ENCODE data around the gene FLII. TPM values are rescaled to one million over a fixed set of nuclear protein-coding genes. Genes with fewer than 3 reads are reported as not detected.

FLII gene
- total RNA-seq, 1 experiment from 2014 or later, result 169 TPM

- H3K9me3 ChIP-seq (ENCODE audit: low read depth, low read length, poor library complexity, severe bottlenecking), result no peaks in the 10 kb centered on the region
- ChIA-PET POLR2A (ENCODE audit: low non-redundant PET) (no interaction called here), CTCF (no interaction called here)
- H3K36me3 ChIP-seq (ENCODE audit: insufficient read depth, low read length, poor library complexity, severe bottlenecking), result no peaks in the 10 kb centered on the region
- intact Hi-C loops (cut with micrococcal nuclease; ENCODE audit: unreplicated experiment), result no loop called here
- H3K27ac ChIP-seq (ENCODE audit: low read depth, low read length, poor library complexity, severe bottlenecking), result no peak overlapping the region
- H3K4me1 ChIP-seq (ENCODE audit: insufficient read depth, low read length, poor library complexity, severe bottlenecking), result peaks cover 6% of the 10 kb centered on the region
- H3K4me3 ChIP-seq (ENCODE audit: low read depth, low read length, poor library complexity, severe bottlenecking), result no peak overlapping the region
- DNase-seq (ENCODE audit: low spot score), result no peak
- no peak for TF ChIP-seq EZH2 (IDR thresholded peaks at IDR 0.05; ENCODE audit: borderline replicate concordance, low read depth, low read length, poor library complexity, severe bottlenecking)
- no peak for TF ChIP-seq CTCF (conservative IDR thresholded peaks at IDR 0.05; ENCODE audit: low read depth, low read length)
- H3K27me3 ChIP-seq (replicated peaks; ENCODE audit: insufficient read depth, low read depth, low read length, poor library complexity), result no peaks in the 10 kb centered on the region
- BruUV-seq (replicated peaks), result no TSS peak
Observed at GRCh38 chr17:18227635-18228034, 30.9 kb downstream of the FLII start.

GRCh38 chr17:18226284-18226945, 32.1 kb downstream of the FLII start:
- POLR2A ChIA-PET (ENCODE audit: low non-redundant PET), result no interaction called here
- Histone ChIP-seq H3K4me1 (ENCODE audit: insufficient read depth, low read length, poor library complexity, severe bottlenecking) (peaks cover 6% of the 10 kb centered on the region), H3K4me3 (ENCODE audit: low read depth, low read length, poor library complexity, severe bottlenecking) (peak overlapping the region; percentile 94), H3K36me3 (ENCODE audit: insufficient read depth, low read length, poor library complexity, severe bottlenecking) (no peaks in the 10 kb centered on the region), H3K27me3 (replicated peaks; ENCODE audit: insufficient read depth, low read depth, low read length, poor library complexity) (no peaks in the 10 kb centered on the region), H3K9me3 (ENCODE audit: low read depth, low read length, poor library complexity, severe bottlenecking) (no peaks in the 10 kb centered on the region), H3K27ac (ENCODE audit: low read depth, low read length, poor library complexity, severe bottlenecking) (peak overlapping the region; percentile 65)
- no peak for DNase-seq (ENCODE audit: low spot score)
- TSS peak; percentile 57 for BruUV-seq (replicated peaks)
- intact Hi-C loops (cut with micrococcal nuclease; ENCODE audit: unreplicated experiment), result no loop called here
- CTCF ChIA-PET, result no interaction called here
- TF ChIP-seq CTCF (conservative IDR thresholded peaks at IDR 0.05; ENCODE audit: low read depth, low read length) (no peak), EZH2 (IDR thresholded peaks at IDR 0.05; ENCODE audit: borderline replicate concordance, low read depth, low read length, poor library complexity, severe bottlenecking) (no peak)

- H3K36me3 ChIP-seq (ENCODE audit: insufficient read depth, low read length, poor library complexity, severe bottlenecking), result no peaks in the 10 kb centered on the region
- no peaks in the 10 kb centered on the region for H3K9me3 ChIP-seq (ENCODE audit: low read depth, low read length, poor library complexity, severe bottlenecking)
- intact Hi-C loops (cut with micrococcal nuclease; ENCODE audit: unreplicated experiment), result no loop called here
- peak; percentile 24 for DNase-seq (ENCODE audit: low spot score)
- TF ChIP-seq EZH2 (IDR thresholded peaks at IDR 0.05; ENCODE audit: borderline replicate concordance, low read depth, low read length, poor library complexity, severe bottlenecking) (no peak), CTCF (conservative IDR thresholded peaks at IDR 0.05; ENCODE audit: low read depth, low read length) (no peak)
- CTCF ChIA-PET, result interaction anchor here (0.6 kb wide), 1 partner anchor 871 kb away, joined by 6 read pairs; no protein-coding TSS in a partner anchor
- no peaks in the 10 kb centered on the region for H3K27me3 ChIP-seq (replicated peaks; ENCODE audit: insufficient read depth, low read depth, low read length, poor library complexity)
- peak overlapping the region; percentile 94 for H3K4me3 ChIP-seq (ENCODE audit: low read depth, low read length, poor library complexity, severe bottlenecking)
- BruUV-seq (replicated peaks), result no TSS peak
- H3K4me1 ChIP-seq (ENCODE audit: insufficient read depth, low read length, poor library complexity, severe bottlenecking), result peaks cover 6% of the 10 kb centered on the region
- peak overlapping the region; percentile 65 for H3K27ac ChIP-seq (ENCODE audit: low read depth, low read length, poor library complexity, severe bottlenecking)
- POLR2A ChIA-PET (ENCODE audit: low non-redundant PET), result no interaction called here
Observed at GRCh38 chr17:18225642-18226283, 32.8 kb downstream of the FLII start.

Measured in A673 (cell line).